Activated CD8-positive, alpha-beta T cell treated with anti-CD3 and anti-CD28 coated beads, Interleukin-2, amount 10 ng/mL, durations not matched to agents 7 days and 5 days (primary cell): ENCODE results near the gene TPRG1. TPM values are rescaled to one million over a fixed set of nuclear protein-coding genes. Genes with fewer than 3 reads are reported as not detected.

Experiments used
- ATAC-seq: fragments of 150-1000 bp; cut with Tn5 transposase; one replicate; pipeline ENCODE4 v1.10.0; 2021; ENCODE audit warnings: moderate library complexity
- CTCF ChIA-PET: fragments of 350-600 bp; sonication (Branson Sonifier 250); formaldehyde crosslinking; loops from one replicate; lab custom pipeline; 2021; ENCODE audit warnings: antibody characterized with exemption; lab: Charles Lee
- POLR2A ChIA-PET: fragments of 350-600 bp; sonication (Branson Sonifier 250); formaldehyde crosslinking; loops from one replicate; lab custom pipeline; 2021; ENCODE audit warnings: antibody characterized with exemption; lab: Charles Lee
- DNase-seq: peaks from one replicate; pipeline ENCODE4 v3.0.0-alpha.2; 2020
- H3K27ac Mint-ChIP-seq: one replicate; pipeline ENCODE4 v1.8.0; 2021; ENCODE audit warnings: mild to moderate bottlenecking, mixed read lengths
- H3K27me3 Mint-ChIP-seq: one replicate; pipeline ENCODE4 v1.8.0; 2021; ENCODE audit warnings: low read depth, mixed read lengths
- H3K36me3 Mint-ChIP-seq: one replicate; pipeline ENCODE4 v1.8.0; 2021; ENCODE audit warnings: low read depth, mixed read lengths
- H3K4me1 Mint-ChIP-seq: one replicate; pipeline ENCODE4 v1.8.0; 2021; ENCODE audit warnings: low read depth, mixed read lengths
- H3K4me3 Mint-ChIP-seq: one replicate; pipeline ENCODE4 v1.8.0; 2021; ENCODE audit warnings: mild to moderate bottlenecking, mixed read lengths
- H3K9me3 Mint-ChIP-seq: one replicate; pipeline ENCODE4 v1.8.0; 2022; ENCODE audit warnings: mixed read lengths; ENCODE audit not compliant: insufficient read depth
- total RNA-seq, 2 experiments: library from RNA; stranded (reverse); gene quantifications; one replicate each; pipeline ENCODE4 v1.2.3, GENCODE V29; 2021

The TPRG1 gene
- total RNA-seq, 2 experiments from 2014 or later: 0.86 to 1.0 TPM

DNA sequence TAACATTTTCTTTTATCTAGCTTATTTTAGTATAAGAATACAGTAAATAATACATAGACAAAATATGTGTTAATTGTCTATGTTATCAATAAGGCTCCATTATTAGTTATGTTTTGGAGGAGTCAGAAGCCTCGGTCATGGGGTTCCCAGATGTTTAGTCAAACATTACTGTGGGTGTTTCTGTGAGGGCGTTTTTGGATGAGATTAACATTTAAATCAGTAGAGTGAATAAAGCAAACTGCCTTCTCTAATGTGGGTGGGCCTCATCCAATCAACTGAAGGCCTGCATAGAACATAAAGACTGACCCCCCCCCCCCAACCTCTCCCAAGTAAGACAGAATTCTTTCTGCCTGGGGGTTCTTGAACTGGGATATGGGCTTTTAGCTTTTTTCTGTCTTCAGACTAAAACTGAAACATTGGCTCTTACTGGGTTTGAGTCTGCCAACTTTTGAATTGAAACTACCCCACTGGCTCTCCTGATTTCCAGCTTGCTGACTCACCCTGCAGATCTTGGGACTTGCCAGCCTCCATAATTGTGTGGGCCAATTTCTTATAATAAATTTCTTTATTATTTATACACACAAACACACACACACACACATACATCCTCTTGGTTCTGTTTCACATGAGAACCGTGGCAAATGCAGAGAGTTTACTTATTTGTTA is 192.0 kb downstream of the TPRG1 start:
- Mint-ChIP-seq H3K4me1 (peaks cover 11% of the 10 kb centered on the region), H3K9me3 (no peaks in the 10 kb centered on the region), H3K27me3 (no peaks in the 10 kb centered on the region), H3K36me3 (no peaks in the 10 kb centered on the region), H3K27ac (no peak overlapping the region), H3K4me3 (no peak overlapping the region)
- no peak for ATAC-seq
- DNase-seq: no peak
- CTCF ChIA-PET: interaction anchor here (1.2 kb wide), 1 partner anchor 91 kb away, joined by 3 read pairs; no protein-coding TSS in a partner anchor
- POLR2A ChIA-PET: no interaction called here

DNA sequence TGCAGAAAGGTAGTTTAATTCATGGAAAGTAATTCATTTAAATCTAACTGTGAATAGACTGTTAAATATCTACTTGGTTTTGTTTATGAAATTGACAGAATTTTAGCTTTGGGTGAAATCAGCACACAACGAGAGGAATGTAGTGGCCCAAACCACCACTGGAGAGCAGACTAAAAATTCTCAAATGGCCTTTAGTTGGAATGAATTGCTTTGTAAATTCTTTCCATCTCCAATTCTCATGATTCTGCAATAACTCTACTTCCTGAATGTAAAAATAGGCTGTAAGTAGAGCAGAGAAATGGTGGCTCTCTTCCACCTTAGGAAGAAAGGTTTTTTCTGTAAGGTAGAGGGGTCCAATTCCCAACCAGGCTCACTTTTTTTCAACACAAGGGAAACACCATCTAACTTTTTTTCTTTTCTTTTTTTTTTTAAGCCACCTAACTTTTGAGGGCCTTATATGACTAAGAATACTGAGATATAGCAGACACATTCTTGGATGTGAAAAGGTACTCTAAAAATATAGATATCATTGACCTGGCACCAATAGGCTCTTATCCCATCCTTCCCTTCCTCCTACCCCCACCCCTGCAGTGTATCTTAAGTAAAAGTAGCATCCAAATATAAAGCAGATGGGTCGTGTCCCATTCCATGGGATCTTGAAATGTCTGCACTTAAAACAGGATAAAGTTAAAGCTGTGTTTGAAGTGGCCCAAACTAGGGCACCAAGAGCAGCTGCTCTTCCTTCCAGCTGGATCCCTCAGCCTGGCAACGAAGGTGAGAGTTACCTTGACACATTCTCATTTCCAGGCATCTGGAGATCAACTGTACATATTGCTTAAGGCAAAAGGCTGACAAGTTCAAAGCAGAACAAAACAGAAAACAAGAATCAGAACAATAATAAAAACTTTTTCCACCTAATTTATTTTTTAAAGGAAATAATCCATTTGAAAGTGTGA is 194.1 kb downstream of the TPRG1 start:
- no peak for ATAC-seq
- no peak overlapping the region for H3K27ac Mint-ChIP-seq
- POLR2A ChIA-PET: no interaction called here
- H3K36me3 Mint-ChIP-seq: no peaks in the 10 kb centered on the region
- no peak for DNase-seq
- H3K4me1 Mint-ChIP-seq: peaks cover 16% of the 10 kb centered on the region
- no peaks in the 10 kb centered on the region for H3K27me3 Mint-ChIP-seq
- H3K9me3 Mint-ChIP-seq: no peaks in the 10 kb centered on the region
- CTCF ChIA-PET: no interaction called here
- H3K4me3 Mint-ChIP-seq: no peak overlapping the region

DNA sequence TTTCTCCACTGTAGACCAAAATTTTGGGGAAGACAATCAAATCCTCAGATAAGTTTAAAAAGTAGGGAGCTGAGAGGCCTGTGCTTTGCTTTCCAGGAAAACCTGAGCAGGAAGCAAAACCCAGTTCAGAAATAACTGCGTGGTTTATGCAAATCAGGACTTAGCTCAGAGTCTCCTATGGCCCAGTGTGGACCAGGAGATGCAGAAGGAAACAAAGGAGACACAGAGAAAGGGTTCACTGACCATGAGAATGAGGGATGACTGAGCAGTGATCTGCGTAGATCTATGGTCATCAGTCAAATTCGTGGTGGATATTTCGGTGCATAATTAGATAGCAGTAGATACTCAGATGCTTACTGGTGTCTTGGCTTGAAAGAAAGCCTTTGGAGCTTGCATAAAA is 196.6 kb downstream of the TPRG1 start:
- CTCF ChIA-PET: interaction anchor here (0.9 to 1.0 kb wide), 3 partner anchors 10 to 80 kb away, joined by 3 to 4 read pairs (median 3); no protein-coding TSS in a partner anchor
- no peak overlapping the region for H3K27ac Mint-ChIP-seq

DNA sequence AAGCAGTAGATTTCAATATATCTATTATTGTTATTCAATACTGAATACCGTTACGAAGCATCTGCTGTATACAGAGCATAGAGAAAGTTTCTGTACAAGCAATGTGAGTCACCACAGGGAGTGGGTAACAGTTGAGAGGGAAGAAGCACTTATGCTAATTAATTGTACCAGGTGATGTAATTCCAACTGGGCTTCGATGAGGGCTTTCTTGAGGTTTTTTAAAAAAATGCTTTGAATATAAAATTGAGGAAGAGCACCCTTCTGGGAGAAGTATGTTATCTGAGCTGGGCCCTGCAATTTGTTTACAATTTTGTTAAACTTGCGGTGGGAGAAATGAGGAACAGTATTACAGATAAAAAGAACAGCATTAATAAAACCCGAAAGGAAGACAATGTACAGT is 197.9 kb downstream of the TPRG1 start:
- ChIA-PET CTCF (no interaction called here), POLR2A (no interaction called here)
- no peaks in the 10 kb centered on the region for H3K36me3 Mint-ChIP-seq
- no peak for ATAC-seq
- H3K9me3 Mint-ChIP-seq: no peaks in the 10 kb centered on the region
- H3K27ac Mint-ChIP-seq: no peak overlapping the region
- no peak overlapping the region for H3K4me3 Mint-ChIP-seq
- peaks cover 16% of the 10 kb centered on the region for H3K4me1 Mint-ChIP-seq
- no peaks in the 10 kb centered on the region for H3K27me3 Mint-ChIP-seq
- DNase-seq: no peak

More for the DNA sequence above, 196.6 kb downstream of the TPRG1 start:
- Mint-ChIP-seq H3K4me1 (peaks cover 16% of the 10 kb centered on the region), H3K36me3 (no peaks in the 10 kb centered on the region), H3K9me3 (no peaks in the 10 kb centered on the region), H3K27me3 (no peaks in the 10 kb centered on the region), H3K4me3 (no peak overlapping the region)
- no peak for DNase-seq
- POLR2A ChIA-PET: no interaction called here
- ATAC-seq: no peak

DNA sequence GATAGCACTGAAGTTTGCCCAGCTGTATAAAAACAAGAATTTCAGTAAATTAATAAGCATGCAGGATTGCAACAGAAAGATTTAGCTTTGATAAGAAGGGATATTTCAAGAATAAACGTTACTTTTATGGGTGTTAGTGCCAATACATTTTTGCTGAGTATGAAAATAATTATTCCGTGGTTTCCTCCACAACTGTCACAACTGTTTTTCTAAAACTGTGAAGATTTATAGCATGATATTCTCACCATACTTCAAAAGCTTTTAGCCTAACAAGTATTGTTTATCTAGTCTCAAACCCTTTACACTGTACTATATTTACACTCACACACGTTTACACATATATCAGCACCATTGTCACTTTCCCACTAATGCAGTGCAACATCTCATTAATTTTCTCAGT is 200.5 kb downstream of the TPRG1 start:
- peaks cover 7% of the 10 kb centered on the region for H3K9me3 Mint-ChIP-seq
- DNase-seq (no peak), ATAC-seq (no peak)
- CTCF ChIA-PET: no interaction called here
- no peak overlapping the region for H3K4me3 Mint-ChIP-seq
- H3K36me3 Mint-ChIP-seq: peaks cover under 1% of the 10 kb centered on the region
- H3K27me3 Mint-ChIP-seq: no peaks in the 10 kb centered on the region
- H3K27ac Mint-ChIP-seq: no peak overlapping the region
- peaks cover 16% of the 10 kb centered on the region for H3K4me1 Mint-ChIP-seq
- POLR2A ChIA-PET: interaction anchor here (0.6 kb wide), 1 partner anchor 162 kb away, joined by 3 read pairs; no protein-coding TSS in a partner anchor
